GM10847 (cell line): ENCODE results near the gene LRRC3C.

Experiments used
- POLR2A ChIP-seq: IDR thresholded peaks from 2 replicates; pipeline ENCODE4 v1.6.1; 2011; ENCODE audit not compliant: insufficient read length; ENCODE audit errors: extremely low read depth

Gene LRRC3C, protein sequence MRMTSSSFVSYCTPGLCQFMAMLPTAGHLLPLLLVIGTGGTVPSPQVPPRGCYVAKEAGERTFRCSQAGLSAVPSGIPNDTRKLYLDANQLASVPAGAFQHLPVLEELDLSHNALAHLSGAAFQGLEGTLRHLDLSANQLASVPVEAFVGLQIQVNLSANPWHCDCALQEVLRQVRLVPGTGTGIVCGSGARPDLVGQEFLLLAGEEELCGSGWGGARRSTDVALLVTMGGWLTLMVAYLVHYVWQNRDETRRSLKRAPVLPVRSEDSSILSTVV

DNA sequence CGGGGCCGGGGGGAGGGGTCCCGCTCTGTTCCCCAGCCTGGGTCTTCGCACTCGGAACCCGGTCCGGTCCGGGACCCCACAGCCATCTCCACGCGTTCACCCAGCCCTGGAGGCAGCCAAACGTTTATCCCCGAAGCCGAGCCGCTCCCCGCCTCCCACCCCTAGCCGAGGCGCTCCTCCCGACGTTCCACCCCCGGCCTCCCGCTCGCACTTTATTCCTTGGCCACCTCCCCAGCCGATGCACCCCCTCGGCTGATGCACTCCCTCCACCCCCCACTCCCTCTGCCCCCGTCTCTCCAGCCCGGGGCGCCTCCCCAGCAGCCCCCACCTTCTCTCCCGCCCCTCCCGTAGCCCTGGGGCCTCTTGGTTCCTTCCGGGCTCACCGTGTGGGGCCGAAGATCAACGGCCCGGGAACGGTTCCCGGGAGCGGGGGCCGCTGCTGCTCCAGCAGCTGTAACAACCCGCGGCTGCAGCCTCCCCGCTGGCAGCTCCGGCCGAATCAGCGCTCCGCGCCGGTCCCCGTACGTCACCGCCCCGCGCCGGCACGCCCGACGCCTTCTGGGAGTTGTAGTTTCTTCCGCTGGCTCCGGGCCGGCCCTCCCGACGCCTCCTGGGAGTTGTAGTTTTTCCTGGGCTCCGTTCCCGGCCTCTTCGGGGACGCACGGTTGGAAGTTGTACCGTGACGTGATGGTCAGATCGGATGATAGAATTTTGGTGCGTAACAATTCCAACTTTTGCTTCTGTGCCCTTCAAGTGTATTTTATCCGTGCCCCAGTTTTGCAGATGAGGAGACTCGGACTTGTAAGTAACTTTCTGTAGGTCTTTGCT is at the start of gene LRRC3C, which contains the start of gene ORMDL3:
Gene LRRC3C (plus strand): TSS at position 632 of the 828 bp plus-strand sequence. CDS start 13,792 bp downstream, outside the sequence.
Gene ORMDL3 (minus strand): TSS at position 501 of the 828 bp plus-strand sequence. CDS start 3,398 bp downstream, outside the sequence.
- TF ChIP-seq POLR2A, result peak; percentile 39

DNA sequence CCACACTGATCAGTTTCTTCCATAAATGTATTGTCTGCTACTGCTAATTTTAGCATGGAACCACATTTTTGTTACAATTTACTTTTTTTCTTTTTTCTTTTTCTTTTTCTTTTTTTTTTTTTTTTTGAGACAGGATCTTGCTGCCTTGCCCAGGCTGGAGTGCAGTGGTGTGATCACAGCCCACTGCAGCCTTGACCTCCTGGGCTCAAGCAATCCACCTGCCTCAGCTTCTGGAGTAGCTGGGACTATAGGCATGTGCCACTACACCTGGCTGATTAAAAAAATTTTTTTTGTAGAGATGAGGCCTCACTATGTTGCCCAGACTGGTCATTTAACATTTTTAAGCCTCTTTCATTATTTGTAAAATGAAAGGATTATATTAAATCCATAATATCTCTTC is 40.5 kb upstream of the LRRC3C start:
- TF ChIP-seq POLR2A, result no peak

DNA sequence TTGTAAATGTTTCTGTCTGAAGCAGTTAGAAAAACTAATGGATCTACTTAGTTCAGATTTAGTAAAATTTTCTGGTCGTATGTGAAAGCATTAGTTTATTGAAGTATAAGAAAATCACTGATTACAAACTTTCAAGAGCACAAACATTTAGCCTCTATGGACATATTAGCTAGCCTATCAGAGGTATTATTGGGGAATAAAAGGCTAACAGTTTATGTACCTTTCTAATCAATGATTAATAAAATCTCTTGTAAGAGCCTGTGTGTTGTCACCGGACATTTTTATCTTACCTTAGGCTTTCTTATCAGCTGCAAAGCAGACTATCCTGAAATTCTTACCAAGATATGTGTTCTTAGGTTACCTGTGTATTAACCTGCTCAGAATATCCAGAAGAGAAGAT is 38.3 kb upstream of the LRRC3C start:
- no peak for TF ChIP-seq POLR2A

DNA sequence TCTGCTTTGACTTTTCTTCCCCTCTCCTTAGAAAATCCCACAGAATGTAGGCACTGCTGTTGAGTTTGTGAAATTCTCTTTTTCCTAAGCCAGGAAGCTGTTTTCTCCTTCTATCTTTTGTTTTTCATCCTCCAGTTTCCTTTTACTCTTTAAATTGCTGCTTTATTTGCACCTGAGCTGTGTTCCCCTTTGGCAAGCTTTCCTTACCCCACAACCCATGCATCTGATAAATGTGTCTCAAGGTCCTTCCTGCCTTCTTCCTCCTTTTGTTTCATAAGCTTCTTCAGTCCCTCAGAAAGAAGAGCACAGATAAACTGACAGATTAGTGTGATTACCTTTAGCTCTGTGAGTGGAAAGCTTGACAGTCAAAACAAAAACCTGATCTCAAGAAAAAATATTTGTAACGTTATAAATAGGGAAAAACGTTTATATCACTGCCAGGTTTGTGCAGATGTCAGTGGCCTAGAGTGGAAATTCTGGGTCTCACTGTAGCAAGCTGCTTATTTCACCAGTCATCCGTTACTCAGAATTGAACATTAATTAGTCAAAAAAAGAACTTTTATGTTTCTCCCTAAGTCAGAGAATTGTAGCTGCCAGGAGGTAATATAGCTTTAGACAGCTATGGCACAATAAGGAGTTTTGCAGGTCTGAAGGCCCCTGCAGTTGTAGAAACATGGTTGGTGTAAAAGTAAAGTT is 32.7 kb upstream of the LRRC3C start:
- no peak for TF ChIP-seq POLR2A

DNA sequence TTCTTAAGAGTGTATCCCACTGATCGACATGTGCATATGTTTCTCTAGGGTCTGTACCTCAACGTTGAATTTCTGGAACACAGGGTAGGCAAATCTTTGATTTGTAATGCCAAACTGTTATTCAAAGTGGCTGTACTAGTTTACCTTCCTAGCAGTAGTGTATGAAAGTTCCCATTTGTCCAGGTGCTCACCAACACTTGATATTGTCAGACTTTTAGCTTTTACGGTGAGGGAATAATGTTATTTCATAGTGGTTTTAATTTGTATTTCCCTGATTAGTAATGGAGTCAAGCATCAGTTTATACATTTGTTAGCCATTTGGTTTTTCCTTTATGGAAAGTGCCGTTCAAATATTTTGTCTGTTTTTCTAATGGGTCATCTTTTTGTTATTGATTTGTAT is 29.4 kb upstream of the LRRC3C start:
- TF ChIP-seq POLR2A, result no peak

DNA sequence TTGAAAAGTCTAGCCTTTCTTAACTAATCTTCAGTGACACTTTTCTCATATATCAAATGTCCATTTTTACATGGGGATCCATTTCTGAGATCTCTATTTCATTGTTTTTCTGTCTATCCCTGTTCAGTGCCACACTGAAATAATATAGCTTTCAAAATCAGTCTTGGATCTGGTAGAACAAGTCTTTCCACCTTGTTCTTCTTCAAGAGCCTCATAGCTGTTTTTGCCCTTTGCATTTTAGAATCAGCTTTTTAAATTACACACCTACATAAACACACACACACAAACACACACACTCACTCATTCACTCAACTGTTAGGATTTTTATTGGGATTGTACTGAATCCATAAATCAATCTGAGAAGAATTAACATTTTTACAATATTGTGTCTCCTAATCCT is 28.3 kb upstream of the LRRC3C start:
- TF ChIP-seq POLR2A, result no peak

DNA sequence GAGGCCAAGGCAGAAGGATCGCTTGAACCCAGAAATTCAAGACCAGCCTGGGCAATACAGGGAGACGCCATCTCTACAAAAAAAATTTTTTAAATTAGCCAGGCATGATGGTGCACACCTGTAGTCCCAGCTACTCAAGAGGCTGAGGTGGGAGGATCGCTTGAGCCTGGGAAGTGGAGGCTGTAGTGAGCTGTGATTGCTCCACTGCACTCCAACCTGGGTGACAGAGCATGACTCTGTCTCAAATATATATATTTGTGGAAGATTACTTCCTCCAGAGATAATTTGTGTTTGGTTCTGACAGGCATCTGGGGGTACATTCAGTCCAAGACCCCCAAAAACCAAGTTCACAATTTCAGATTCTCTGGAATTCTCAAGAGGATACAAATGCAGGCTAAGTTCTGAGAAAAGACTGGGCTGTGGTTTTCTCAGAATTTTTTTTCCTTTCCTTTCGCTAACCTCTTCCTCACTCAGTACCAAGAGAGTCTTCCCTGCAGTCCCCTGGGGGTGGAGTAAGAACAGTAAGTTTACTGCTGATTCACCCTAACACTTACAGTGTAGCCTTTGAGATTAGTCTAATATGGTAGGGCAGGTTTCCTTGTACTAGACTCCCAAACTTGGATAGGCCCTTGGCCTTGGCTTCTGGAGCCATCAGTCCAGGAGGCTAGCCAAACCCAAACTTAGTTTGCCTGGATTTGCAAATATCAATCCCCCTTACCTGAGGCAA is 24.2 kb upstream of the LRRC3C start:
- no peak for TF ChIP-seq POLR2A

DNA sequence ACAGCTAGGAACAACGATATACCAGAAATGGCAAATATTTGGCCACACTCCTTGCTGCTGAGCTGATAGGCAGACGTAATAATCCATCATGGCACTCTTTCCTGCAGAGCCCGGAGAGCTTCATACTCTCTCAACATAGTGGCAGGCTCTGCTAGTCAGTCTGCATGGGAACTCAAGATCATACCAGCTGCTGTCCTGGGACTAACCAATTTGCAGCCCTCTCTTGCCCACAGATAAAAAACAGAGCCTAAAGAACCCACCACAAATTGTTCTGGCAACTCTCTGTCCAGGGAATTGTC is 22.6 kb upstream of the LRRC3C start:
- no peak for TF ChIP-seq POLR2A

DNA sequence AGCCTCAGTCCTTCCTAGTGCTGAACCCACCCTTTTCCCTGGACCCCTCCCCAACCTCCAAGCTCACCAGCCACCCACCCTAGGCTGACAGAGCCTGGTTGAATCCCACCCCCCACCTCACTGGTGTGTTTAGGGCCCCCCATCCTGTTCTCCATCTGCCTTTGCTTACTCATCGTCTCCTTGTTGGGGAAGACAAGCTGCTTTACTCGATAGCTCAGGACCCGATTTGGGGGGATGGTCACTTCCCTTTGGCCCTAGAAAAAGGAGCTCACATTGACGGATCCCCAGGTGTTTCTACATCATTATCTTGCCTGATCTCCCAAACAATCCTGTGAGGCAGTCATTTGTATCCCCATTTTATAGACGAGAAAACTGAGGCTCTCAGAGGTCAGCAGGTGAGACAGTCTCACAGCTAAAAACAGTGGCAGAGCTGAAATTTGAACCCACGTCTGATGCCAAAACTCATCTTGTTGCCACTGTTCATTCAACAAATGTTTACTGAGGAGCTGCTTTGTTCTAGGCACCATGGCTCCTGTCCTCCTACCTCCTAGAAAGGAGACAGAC is 18.7 kb upstream of the LRRC3C start:
- no peak for TF ChIP-seq POLR2A

DNA sequence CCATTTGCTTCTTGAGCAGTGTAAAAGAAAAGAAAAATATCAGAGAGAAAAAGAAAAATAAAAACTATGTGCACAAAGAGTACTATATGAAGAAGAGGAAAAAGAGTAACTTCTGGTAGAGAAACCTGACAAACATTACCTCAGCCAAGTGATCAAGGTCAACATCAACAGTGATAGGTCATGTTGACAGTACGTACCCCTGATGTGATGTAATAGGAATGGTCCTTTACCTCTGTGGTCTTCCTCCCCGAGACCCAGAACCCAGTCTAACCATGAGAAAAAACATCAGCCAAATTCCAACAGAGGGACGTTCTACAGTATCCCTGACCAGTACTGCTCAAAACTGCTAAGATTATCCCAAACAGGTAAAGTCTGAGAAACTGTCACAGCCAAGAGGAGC is 13.5 kb upstream of the LRRC3C start:
- no peak for TF ChIP-seq POLR2A

DNA sequence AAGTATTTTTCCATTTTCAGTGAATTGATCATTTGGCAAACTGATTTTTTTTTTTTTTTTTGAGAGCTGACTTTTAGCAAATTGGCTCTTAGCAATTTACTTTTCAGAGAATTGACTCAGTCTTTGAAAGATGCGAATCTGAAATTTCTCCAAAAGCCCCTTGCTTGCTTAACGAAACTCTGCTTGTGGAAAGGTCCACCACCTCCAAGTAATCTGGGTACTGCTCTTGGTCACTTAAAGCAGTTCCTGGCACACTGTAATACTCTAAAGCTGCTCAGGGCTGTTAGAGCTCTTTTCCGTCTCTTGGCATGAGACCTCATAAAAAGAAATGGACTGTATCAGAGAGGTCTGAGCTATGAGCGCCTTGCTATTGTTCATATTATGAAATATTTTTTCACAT is 12.0 kb upstream of the LRRC3C start:
- no peak for TF ChIP-seq POLR2A

DNA sequence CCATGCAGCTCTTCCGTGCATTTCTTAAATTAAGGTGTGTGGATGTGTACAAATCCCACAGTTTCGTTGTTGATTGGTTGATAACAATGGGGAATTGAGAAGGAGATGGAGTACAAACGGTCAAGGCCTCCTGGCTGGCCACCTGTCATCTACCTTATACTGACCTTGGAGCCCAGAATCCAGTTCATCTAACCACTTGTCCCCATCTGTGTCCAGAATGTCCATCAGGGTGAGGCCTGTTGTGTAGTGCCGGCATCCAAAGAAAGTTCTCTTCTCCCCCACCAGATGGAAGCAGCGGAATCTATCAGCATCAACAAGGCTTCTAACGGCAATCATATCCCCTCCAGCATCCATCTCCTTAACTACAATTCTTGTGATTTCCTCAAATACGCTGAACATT is 10.6 kb upstream of the LRRC3C start:
- no peak for TF ChIP-seq POLR2A

DNA sequence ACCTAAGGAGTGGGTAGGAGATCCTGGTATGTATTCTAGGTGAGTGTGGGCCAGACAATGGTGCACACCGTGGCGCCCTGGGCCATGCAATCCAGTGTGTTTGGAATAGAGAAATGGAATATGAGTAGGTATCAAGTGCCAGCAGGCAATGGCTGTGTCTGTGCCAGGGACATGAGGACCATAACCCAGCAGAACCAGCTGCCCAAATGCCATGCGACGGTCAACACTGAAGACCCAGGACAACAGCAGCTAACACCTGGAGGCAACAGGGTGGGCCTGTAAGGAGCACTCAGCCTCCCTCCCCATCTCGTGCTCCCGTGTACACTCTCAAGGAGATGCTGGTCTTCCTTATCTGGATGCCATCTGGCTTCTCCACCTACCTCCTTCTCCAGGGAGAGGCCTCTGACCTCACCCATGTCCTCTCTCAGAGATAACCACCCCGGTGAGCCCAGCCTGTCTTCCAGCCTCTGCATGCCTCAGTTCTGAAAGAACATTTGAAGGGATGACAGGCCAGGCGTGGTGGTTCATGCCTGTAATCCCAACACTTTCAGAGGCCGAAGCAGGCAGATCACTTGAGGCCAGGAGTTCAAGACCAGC is 8.3 kb upstream of the LRRC3C start:
- no peak for TF ChIP-seq POLR2A

DNA sequence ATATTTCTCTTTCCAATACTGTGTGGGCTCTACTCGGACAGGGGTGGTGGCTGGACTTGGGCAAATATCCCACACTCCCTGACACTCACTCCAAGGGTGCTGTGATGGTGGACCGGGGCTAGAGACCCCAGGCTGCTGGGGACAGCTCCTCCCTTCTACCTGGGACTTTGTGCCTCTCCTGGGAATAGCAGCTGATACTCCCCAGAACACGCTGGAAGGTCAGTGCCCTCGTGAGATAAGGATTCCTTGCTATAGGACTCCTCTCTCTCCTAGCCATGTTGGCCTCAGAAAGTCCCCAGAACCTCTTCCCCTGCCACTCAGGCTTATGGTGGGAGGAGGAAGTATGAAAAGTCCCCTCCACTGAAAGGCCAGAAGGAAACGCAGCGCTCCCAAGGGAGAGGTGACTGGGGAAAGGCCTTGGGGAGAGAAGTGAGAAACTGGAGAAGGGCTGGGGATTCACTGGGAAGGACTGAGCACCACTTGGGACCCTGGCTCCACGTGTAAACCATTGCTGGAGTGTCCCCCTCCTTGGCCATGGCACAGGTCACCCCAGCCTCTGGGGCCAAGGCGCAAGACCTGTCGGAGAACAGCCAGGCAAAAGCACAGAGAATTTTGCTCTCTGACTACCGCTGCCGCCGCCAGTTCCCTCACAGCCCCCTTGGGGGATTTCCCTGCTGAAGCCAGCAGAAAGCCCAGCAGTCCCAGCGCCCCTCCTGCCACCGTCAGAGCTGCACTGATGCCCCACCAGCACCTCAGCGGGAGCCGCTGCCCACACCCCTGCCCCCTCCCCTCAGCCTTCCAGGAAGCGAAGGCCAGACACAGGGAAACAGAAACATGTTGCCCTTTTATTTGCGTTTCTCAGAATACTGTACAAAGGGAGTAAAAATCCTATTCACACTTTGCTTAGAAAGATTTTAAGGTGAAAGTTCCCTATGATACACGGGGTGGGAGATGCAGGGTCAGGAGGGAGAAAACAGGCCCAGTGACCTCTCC is 7.0 kb upstream of the LRRC3C start:
- TF ChIP-seq POLR2A, result no peak

DNA sequence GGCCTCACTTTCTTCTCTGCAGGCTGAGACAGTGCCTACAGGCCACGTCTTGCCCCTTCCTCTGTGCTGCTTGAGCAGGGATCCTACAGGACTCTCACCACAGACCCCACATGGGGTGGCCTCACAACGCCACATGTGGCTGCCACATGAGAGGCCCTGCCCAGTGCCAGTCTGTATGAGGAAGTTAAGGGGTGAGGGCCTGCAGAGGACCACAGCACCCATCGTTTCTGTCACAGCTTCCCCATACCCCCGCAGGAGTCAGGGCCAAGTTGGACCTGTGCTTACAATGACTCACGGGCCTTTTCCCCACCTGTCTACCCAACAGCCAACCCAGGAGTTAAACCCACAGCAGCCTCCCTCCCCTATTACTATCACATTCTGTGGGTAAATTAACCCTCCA is 6.2 kb upstream of the LRRC3C start:
- no peak for TF ChIP-seq POLR2A
